DMS153 treated with DMSO at 0.1 percent for 48 hours (cell line): Measurements from ENCODE around the gene VWA1.
"Not testable (repeated sequence)": the region's sequence is repeated elsewhere in the genome, so short reads cannot be mapped to it uniquely, and the experiment has no call there.

Source experiments
- DNase-seq: peaks from one replicate; lab custom pipeline; 2025; ENCODE audit not compliant: unreplicated experiment; lab: John Stamatoyannopoulos, UW

VWA1 gene

GRCh38 chr1:1455366-1455884 is 19.9 kb downstream of the VWA1 start:
- DNase-seq: no peak

GRCh38 chr1:1455934-1456333 is 20.4 kb downstream of the VWA1 start:
- DNase-seq: not testable (repeated sequence)

- DNase-seq: not testable (repeated sequence)
Measured at GRCh38 chr1:1456683-1457255, 21.3 kb downstream of the VWA1 start.

DNA sequence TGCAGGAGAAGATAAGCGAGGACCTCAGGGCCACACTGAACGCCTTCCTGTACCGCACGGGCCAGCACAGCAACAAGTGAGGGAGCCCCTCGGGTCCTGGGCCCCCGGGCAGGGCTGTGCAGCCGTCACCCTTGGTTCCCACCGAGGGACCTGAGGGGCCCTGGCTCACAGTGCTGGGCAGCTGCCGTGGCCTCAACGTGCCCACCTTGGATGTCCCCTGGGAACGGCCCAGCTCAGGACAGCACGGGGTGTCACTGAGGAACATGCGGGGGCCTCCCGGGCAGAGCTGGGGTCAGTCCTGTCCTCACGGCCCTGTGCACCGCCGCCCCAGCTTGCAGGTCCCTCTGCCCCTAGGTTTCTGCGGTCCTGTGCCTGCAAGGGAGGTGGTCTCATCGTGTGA is 23.7 kb downstream of the VWA1 start:
- DNase-seq: not testable (repeated sequence)

DNA sequence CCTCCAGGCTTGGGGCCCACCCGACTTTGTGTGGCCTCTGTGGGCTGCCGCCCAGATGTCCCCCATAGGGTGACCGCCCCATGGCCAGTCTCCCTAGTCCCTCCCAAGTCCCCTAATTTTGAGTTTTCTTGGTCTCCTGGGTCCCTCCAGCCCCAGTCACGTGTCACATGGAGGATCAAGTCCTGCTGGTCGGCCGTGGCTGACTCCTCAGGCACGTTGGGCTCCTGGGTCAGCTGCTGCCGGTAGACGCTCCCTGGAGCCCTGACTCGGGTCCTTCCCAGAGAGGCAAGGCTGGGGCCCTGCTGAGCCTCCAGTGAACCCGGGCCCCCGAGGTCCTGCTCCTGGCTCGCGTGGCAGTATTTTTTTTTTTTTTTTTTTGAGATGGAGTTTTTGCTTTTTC is 24.2 kb downstream of the VWA1 start:
- DNase-seq: not testable (repeated sequence)

DNA sequence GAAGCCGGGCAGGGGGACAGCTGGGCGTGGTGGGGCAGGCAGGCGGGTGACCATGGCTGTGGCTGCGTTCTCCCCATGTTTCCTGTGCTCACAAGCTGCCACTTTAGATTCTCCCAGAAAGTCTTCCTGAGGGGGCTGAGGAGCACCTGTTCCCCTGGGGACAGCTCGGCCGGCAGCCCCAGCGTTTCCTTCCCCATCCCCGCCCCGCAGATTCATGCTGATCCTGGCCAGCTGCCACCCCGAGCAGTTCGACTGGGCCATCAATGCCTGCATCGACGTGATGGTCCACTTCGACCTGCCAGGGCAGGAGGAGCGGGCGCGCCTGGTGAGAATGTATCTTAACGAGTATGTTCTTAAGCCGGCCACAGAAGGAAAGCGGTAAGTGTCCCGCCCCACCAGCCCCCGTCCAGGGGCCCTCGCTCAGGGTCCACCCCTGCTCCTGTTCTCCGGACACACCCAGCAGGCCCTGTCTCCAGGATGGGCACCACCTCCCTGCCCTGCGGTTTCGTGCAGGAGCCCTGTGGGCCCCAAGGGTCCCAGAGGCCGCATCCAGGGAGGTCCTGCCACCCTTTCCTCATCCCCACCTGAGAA is 25.1 kb downstream of the VWA1 start:
- DNase-seq: no peak

- no peak for DNase-seq
Measured at GRCh38 chr1:1461721-1462317, 26.3 kb downstream of the VWA1 start.

- peak; percentile 73 for DNase-seq
Measured at GRCh38 chr1:1462318-1462966, 27.0 kb downstream of the VWA1 start.

DNA sequence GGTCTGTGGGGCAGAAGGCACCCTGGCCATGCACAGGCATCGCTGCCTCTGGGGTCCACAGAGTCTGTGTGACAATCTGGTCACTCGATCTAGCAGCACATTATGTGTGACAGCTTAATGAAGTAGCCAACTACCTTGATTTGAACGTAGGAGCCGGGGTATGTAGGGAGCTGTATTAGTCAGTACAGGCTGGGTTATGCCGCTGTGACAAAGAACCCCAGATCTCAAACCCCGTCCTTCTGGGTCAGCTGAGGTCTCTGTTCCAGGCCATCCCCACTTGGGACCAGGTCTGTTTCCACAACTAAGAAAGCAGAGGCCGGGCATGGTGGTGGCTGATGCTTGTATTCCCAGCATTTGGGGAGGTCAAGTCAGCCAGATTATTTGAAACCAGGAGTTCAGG is 27.8 kb downstream of the VWA1 start:
- no peak for DNase-seq

DNA sequence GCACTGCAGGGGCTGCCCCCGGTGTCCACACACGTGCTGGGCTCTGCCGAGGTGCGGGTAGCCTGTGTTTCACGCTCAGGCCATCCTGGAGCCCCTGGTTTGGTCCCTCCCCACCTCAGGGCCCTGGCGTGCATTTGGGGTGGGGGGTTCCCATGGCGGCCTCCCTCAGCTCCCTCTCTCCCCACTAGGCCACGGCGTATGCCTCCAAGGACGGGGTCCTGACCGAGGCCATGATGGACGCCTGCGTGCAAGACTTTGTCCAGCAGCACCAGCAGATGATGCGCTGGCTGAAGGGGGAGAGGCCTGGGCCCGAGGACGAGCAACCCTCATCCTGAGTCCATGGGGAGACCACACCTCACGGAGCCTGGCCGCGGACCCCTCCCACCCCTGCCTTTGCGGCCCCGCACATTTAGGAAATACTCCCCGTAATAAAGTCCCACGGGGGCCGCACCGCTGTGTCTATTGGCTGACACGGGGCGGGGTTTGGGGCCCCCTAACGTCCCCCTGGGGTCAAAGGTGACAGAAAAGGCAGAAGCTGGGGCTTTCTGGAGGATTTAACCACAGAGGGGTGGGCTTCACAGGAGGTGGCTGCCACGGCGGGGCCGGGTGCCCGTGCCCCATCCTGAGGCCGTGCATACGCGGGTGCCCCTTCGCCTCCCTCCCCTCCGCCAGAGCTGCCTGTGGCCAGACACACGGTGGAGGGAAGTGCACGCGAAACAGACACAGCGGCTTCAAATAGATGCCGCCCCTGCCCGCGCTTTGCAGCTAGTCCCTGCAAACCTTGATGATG is 32.9 kb downstream of the VWA1 start:
- not testable (repeated sequence) for DNase-seq

DNA sequence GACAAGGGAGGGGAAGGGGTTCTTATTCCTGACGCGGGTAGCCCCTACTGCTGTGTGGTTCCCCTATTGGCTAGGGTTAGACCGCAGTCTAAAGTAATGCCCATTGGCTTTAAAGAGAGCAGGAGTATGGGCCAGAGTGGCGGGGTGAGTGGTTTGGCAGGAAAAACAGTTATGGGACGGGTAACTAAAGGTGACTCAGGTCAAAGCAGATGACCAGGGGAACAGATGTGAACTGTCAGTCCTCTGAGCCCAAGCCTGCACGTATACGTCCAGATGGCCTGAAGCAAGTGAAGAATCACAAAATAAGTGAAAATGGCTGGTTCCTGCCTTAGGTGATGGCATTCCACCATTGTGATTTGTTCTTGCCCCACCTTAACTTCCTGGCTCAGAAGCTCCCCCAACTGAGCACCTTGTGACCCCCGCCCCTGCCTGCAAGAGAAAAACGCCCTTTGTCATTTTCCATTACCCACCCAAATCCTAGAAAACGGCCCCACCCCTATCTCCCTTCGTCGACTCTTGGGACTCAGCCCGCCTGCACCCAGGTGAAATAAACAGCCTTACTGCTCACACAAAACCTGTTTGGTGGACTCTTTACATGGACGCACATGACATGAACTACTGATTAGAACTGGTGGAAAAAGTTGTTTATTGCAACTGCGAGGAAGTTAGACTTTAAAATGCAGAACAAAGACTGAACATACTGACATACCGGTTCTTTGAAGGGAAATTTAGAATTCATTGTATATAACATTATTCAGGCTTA is 35.3 kb downstream of the VWA1 start:
- DNase-seq: no peak

GRCh38 chr1:1471389-1472052 is 36.0 kb downstream of the VWA1 start, which contains the start of gene ATAD3B:
Gene ATAD3B, plus strand, starts transcription at chr1:1471765. Its CDS starts 120 bp downstream, at chr1:1471885.
- peak; percentile 97 for DNase-seq

GRCh38 chr1:1472053-1472876 is 36.8 kb downstream of the VWA1 start:
- DNase-seq: not testable (repeated sequence)

GRCh38 chr1:1476011-1476410 is 40.5 kb downstream of the VWA1 start:
- DNase-seq: not testable (repeated sequence)

DNA sequence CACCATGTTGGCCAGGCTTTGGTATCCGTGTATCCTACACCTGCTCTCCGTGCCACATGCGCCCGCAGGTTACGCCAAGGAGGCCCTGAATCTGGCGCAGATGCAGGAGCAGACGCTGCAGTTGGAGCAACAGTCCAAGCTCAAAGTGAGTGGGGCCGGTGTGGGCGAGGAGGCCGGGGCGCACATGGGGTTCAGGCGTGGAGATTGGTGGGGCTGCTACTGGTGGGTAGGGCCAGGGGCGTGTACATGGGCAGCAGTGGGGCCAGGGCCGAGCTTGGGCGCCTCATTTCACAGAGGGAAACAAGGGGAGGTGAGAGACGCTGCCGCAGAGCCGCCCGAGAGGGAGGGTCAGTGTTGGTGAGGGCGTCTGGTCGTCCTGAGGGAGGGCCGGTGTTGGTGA is 41.7 kb downstream of the VWA1 start:
- no peak for DNase-seq

GRCh38 chr1:1479547-1480487 is 44.3 kb downstream of the VWA1 start:
- DNase-seq: no peak

DNA sequence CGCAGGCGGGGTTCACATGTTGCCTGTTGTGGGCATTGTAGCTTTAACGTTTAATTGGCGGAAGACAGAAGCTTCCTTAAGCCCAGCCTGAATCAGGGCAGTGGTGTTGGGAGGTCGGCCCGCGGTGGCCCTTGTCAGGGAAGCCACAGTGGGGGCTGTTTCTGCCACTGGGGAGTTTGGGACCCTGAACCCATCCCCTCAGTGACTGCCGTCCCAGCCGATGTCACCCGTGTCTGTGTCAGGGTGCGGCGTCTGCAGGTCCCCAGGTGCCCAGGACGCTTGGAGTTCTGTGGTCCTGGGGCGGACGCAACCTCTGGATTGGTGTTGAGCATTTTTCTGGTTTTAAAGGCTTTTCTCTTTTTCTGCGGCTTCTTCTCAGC is 45.0 kb downstream of the VWA1 start:
- not testable (repeated sequence) for DNase-seq

- not testable (repeated sequence) for DNase-seq
Measured at GRCh38 chr1:1481811-1482210, 46.3 kb downstream of the VWA1 start.
